A673 (cell line): Measurements from ENCODE around the gene SLIT3.

Source experiments
- EZH2 ChIP-seq: fragments of 200-600 bp; sonication (generic); IDR thresholded peaks from 2 replicates; pipeline ENCODE4 v1.6.1; 2017; ENCODE audit warnings: borderline replicate concordance, low read depth, mild to moderate bottlenecking, mixed read lengths, antibody characterized with exemption, low read length; ENCODE audit not compliant: poor library complexity, severe bottlenecking
- TF ChIP-seq, protein P1 (sequence below): fragments of 300-800, 200-600 bp; sonication (generic); conservative IDR thresholded peaks from 2 replicates; pipeline ENCODE4 v1.5.1; 2017; ENCODE audit warnings: low read depth, mild to moderate bottlenecking, antibody characterized with exemption, low read length, moderate library complexity, mixed read lengths

DNA sequence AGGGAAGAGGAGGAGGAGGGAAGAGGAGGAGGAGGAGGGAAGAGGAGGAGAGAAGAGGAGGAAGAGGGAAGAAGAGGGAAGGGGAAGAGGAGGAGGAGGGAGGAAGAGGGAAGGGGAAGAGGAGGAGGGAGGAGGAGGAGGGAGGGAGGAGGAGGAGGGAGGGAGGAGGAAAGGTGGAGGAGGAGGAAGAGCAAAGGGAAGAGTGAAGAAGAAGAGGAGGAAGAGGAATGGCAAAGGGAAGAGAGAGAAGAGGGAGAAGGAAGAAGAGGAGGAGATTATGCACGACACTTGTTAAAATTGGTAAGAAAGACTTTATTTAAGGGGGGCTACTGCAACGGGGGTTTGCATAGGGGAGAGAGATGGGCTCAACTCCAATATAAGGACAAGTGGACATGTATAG is 221.2 kb downstream of the SLIT3 start:
- TF ChIP-seq, protein P1, sequence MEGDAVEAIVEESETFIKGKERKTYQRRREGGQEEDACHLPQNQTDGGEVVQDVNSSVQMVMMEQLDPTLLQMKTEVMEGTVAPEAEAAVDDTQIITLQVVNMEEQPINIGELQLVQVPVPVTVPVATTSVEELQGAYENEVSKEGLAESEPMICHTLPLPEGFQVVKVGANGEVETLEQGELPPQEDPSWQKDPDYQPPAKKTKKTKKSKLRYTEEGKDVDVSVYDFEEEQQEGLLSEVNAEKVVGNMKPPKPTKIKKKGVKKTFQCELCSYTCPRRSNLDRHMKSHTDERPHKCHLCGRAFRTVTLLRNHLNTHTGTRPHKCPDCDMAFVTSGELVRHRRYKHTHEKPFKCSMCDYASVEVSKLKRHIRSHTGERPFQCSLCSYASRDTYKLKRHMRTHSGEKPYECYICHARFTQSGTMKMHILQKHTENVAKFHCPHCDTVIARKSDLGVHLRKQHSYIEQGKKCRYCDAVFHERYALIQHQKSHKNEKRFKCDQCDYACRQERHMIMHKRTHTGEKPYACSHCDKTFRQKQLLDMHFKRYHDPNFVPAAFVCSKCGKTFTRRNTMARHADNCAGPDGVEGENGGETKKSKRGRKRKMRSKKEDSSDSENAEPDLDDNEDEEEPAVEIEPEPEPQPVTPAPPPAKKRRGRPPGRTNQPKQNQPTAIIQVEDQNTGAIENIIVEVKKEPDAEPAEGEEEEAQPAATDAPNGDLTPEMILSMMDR = no peak
- no peak for TF ChIP-seq EZH2
